Glutamatergic neuron (in vitro differentiated cells): ENCODE results near the gene APPL1. TPM values are rescaled to one million over a fixed set of nuclear protein-coding genes. Genes with fewer than 3 reads are reported as not detected.

Experiments
- DNase-seq: peaks from one replicate; pipeline ENCODE4 v3.0.0; 2022
- H3K27ac Mint-ChIP-seq: one replicate; pipeline ENCODE4 v1.8.0; 2020; ENCODE audit warnings: mild to moderate bottlenecking, mixed read lengths, inconsistent platforms; ENCODE audit not compliant: unreplicated experiment
- H3K27me3 Mint-ChIP-seq: one replicate; pipeline ENCODE4 v1.8.0; 2020; ENCODE audit warnings: mild to moderate bottlenecking, moderate library complexity, mixed read lengths, inconsistent platforms; ENCODE audit not compliant: unreplicated experiment
- H3K36me3 Mint-ChIP-seq: one replicate; pipeline ENCODE4 v1.8.0; 2020; ENCODE audit warnings: mild to moderate bottlenecking, mixed read lengths, inconsistent platforms; ENCODE audit not compliant: unreplicated experiment
- H3K4me1 Mint-ChIP-seq: one replicate; pipeline ENCODE4 v1.8.0; 2020; ENCODE audit warnings: mild to moderate bottlenecking, low read depth, mixed read lengths, inconsistent platforms; ENCODE audit not compliant: unreplicated experiment
- H3K4me3 Mint-ChIP-seq: one replicate; pipeline ENCODE4 v1.8.0; 2020; ENCODE audit warnings: mild to moderate bottlenecking, mixed read lengths, inconsistent platforms; ENCODE audit not compliant: unreplicated experiment
- H3K9me3 Mint-ChIP-seq: one replicate; pipeline ENCODE4 v1.8.0; 2020; ENCODE audit warnings: mild to moderate bottlenecking, moderate library complexity, mixed read lengths, inconsistent platforms; ENCODE audit not compliant: unreplicated experiment
- total RNA-seq: library from RNA; stranded (reverse); fragmentation: NEBNext Ultra II Directional; extraction: Animal tissue kit (Norgen Biotek cat#: 25700); gene quantifications from one replicate; pipeline ENCODE4 v1.2.1, GENCODE V29; 2021; ENCODE audit not compliant: unreplicated experiment
- TF ChIP-seq, protein P1 (sequence below): fragments of 200-600 bp; sonication (generic); IDR thresholded peaks from one replicate; pipeline ENCODE4 v1.5.0; 2021; ENCODE audit not compliant: partially characterized antibody, unreplicated experiment

Gene APPL1
- total RNA-seq, 1 donor from 2014 or later: 23.0 TPM

DNA sequence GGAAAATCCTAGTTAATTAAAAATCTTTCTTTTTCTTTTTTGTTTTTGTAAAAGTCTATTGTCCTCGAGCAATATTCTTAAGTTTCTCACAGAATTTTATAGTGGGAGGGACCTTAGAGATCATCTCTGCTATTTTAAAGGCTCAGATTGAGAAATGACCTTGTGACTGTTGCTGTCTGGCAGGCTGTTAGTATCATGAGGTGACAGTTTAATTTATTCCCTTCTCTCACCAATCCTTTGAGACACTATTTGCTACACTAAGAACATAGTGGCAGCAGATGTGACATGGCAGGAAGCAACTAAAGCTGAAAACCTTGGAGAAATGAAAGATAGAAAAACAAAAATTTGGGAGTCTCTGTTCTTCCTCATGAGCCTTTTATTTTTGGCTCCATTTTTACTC, 24.9 kb downstream of the APPL1 start:
- no peak overlapping the region for H3K27ac Mint-ChIP-seq
- no peaks in the 10 kb centered on the region for H3K9me3 Mint-ChIP-seq
- no peak for DNase-seq
- no peak overlapping the region for H3K4me3 Mint-ChIP-seq
- H3K27me3 Mint-ChIP-seq: no peaks in the 10 kb centered on the region
- no peaks in the 10 kb centered on the region for H3K36me3 Mint-ChIP-seq
- H3K4me1 Mint-ChIP-seq: peaks cover 4% of the 10 kb centered on the region
- TF ChIP-seq, protein P1, sequence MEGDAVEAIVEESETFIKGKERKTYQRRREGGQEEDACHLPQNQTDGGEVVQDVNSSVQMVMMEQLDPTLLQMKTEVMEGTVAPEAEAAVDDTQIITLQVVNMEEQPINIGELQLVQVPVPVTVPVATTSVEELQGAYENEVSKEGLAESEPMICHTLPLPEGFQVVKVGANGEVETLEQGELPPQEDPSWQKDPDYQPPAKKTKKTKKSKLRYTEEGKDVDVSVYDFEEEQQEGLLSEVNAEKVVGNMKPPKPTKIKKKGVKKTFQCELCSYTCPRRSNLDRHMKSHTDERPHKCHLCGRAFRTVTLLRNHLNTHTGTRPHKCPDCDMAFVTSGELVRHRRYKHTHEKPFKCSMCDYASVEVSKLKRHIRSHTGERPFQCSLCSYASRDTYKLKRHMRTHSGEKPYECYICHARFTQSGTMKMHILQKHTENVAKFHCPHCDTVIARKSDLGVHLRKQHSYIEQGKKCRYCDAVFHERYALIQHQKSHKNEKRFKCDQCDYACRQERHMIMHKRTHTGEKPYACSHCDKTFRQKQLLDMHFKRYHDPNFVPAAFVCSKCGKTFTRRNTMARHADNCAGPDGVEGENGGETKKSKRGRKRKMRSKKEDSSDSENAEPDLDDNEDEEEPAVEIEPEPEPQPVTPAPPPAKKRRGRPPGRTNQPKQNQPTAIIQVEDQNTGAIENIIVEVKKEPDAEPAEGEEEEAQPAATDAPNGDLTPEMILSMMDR: no peak

DNA sequence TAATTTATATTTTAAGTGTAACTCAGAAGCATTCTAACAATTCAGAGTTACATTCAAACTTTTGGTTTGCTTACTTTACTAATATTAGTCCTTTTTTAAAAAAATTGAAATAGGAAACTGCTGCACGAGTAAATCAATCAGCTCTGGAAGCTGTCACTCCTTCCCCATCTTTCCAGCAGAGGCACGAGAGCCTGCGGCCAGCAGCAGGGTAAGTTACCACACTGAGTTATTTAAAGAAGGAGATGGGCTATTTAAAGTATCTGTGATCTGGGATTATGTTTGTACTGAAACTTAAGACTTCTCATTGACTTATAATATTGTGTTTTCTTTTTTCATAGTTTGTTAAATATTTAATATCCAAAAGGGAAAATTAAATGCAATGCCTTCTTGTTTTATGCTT, 29.3 kb downstream of the APPL1 start:
- Mint-ChIP-seq H3K27me3 (no peaks in the 10 kb centered on the region), H3K4me1 (peaks cover 4% of the 10 kb centered on the region), H3K9me3 (peaks cover 2% of the 10 kb centered on the region), H3K4me3 (no peak overlapping the region), H3K36me3 (peaks cover 6% of the 10 kb centered on the region), H3K27ac (no peak overlapping the region)
- DNase-seq: no peak
- TF ChIP-seq, protein P1: no peak

DNA sequence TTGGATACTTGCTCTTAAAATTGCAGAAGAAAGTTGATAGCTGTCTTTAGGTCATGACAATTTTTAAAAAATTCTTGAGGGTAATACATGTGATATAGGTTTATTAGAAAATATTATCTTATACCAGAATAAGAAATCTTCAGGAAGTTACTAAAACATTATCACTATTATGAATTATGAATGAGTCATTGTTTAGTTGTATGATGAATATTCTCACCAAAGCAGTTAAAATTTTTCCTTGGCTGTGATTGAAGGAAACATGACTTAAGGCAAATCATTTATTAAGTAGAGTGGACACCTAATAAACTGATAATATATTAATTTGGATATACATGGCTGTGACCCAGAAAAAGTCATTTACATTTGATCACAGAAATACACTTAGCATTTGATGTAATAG, 30.1 kb downstream of the APPL1 start:
- Mint-ChIP-seq H3K36me3 (peaks cover 14% of the 10 kb centered on the region), H3K4me1 (peaks cover 1% of the 10 kb centered on the region)

DNA sequence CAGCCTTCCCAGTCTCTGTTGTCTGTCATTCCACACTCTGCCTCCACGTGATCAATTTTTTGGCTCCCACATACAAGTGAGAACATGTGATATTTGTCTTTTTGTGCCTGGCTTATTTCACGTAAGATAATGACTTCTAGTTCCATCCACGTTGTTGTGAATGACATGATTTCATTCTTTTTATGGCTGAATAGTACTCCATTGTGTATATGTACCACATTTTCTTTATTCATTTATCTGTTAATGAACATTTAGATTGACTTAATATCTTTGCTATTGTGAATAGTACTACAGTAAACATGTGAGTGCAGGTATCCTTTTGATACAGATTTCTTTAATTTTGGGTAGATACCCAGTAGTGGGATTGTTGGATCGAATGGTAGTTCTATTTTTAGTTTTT, 33.6 kb downstream of the APPL1 start:
- Mint-ChIP-seq H3K27ac (no peak overlapping the region), H3K27me3 (no peaks in the 10 kb centered on the region), H3K4me1 (no peaks in the 10 kb centered on the region), H3K36me3 (peaks cover 33% of the 10 kb centered on the region), H3K4me3 (no peak overlapping the region), H3K9me3 (peaks cover 2% of the 10 kb centered on the region)
- TF ChIP-seq, protein P1: no peak
- no peak for DNase-seq

More for the DNA sequence above, 30.1 kb downstream of the APPL1 start:
- TF ChIP-seq, protein P1: no peak
- H3K4me3 Mint-ChIP-seq: no peak overlapping the region
- H3K27ac Mint-ChIP-seq: no peak overlapping the region
- H3K9me3 Mint-ChIP-seq: peaks cover 2% of the 10 kb centered on the region
- no peaks in the 10 kb centered on the region for H3K27me3 Mint-ChIP-seq
- no peak for DNase-seq

DNA sequence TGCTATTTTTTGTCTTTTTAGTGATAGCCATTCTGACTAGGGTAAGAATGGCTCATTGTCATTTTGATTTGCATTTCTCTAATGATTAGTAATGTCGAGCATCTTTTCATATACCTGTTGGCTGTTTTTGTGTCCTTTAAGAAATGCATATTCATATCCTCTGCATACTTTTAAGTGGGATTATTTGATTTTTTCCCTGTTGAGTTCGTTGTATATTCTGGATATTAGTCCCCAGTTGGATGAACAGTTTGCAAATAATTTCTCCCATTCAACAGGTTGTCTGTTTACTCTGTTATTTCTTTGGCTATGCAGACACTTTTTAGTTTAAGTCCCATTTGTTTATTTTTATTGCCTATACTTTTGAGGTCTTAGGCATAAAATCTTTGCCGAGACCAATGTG, 34.4 kb downstream of the APPL1 start:
- Mint-ChIP-seq H3K27ac (no peak overlapping the region), H3K4me3 (no peak overlapping the region), H3K4me1 (no peaks in the 10 kb centered on the region), H3K9me3 (peaks cover 2% of the 10 kb centered on the region), H3K27me3 (no peaks in the 10 kb centered on the region), H3K36me3 (peaks cover 38% of the 10 kb centered on the region)
- TF ChIP-seq, protein P1: no peak
- no peak for DNase-seq
